Skeletal muscle cell (primary cell): ENCODE data around the gene ZC3H6.
"Not testable (repeated sequence)": the region's sequence is repeated elsewhere in the genome, so short reads cannot be mapped to it uniquely, and the experiment has no call there.

Source experiments
- DNase-seq: peaks from one replicate; pipeline ENCODE4 v3.0.0-alpha.2; 2010; ENCODE audit warnings: low read depth
- H3K4me3 ChIP-seq: 2 replicates; pipeline ENCODE4 v1.5.1; 2011; ENCODE audit warnings: low read depth, mild to moderate bottlenecking, control low read depth, low read length, moderate library complexity

ZC3H6 gene

GRCh38 chr2:112273349-112273748 is 2.0 kb upstream of the ZC3H6 start:
- DNase-seq, result no peak
- no peak overlapping the region for H3K4me3 ChIP-seq

- peak; percentile 63 for DNase-seq
- peak overlapping the region; percentile 91 for H3K4me3 ChIP-seq
Measured at GRCh38 chr2:112275887-112276773, 733 bp downstream of the ZC3H6 start.

GRCh38 chr2:112276954-112277353 is 1.6 kb downstream of the ZC3H6 start:
- no peak for DNase-seq
- no peak overlapping the region for H3K4me3 ChIP-seq

- H3K4me3 ChIP-seq, result no peak overlapping the region
- DNase-seq, result no peak
Measured at GRCh38 chr2:112277596-112278220, 2.3 kb downstream of the ZC3H6 start.

GRCh38 chr2:112282066-112282465 is 6.7 kb downstream of the ZC3H6 start:
- DNase-seq, result not testable (repeated sequence)

GRCh38 chr2:112283535-112283934 is 8.1 kb downstream of the ZC3H6 start:
- not testable (repeated sequence) for DNase-seq, H3K4me3 ChIP-seq

More at GRCh38 chr2:112282066-112282465, 6.7 kb downstream of the ZC3H6 start:
- not testable (repeated sequence) for H3K4me3 ChIP-seq

- no peak for DNase-seq
- no peak overlapping the region for H3K4me3 ChIP-seq
Measured at GRCh38 chr2:112290088-112290487, 14.7 kb downstream of the ZC3H6 start.

- no peak overlapping the region for H3K4me3 ChIP-seq
- DNase-seq, result no peak
Measured at GRCh38 chr2:112290648-112291047, 15.3 kb downstream of the ZC3H6 start.

- H3K4me3 ChIP-seq, result no peak overlapping the region
- no peak for DNase-seq
Measured at GRCh38 chr2:112293636-112294401, 18.4 kb downstream of the ZC3H6 start.

GRCh38 chr2:112295407-112296078 is 20.1 kb downstream of the ZC3H6 start:
- no peak overlapping the region for H3K4me3 ChIP-seq

GRCh38 chr2:112296407-112296806 is 21.0 kb downstream of the ZC3H6 start:
- H3K4me3 ChIP-seq, result no peak overlapping the region
- DNase-seq, result no peak

More at GRCh38 chr2:112295407-112296078, 20.1 kb downstream of the ZC3H6 start:
- no peak for DNase-seq

- no peak for DNase-seq
- H3K4me3 ChIP-seq, result no peak overlapping the region
Measured at GRCh38 chr2:112301171-112301584, 25.8 kb downstream of the ZC3H6 start.

GRCh38 chr2:112301973-112302372 is 26.6 kb downstream of the ZC3H6 start:
- DNase-seq, result no peak
- no peak overlapping the region for H3K4me3 ChIP-seq

- H3K4me3 ChIP-seq, result no peak overlapping the region
- no peak for DNase-seq
Measured at GRCh38 chr2:112304298-112304941, 29.0 kb downstream of the ZC3H6 start.

- H3K4me3 ChIP-seq, result no peak overlapping the region
- no peak for DNase-seq
Measured at GRCh38 chr2:112305132-112305531, 29.7 kb downstream of the ZC3H6 start.

- no peak overlapping the region for H3K4me3 ChIP-seq
- no peak for DNase-seq
Measured at GRCh38 chr2:112310906-112311305, 35.5 kb downstream of the ZC3H6 start.

GRCh38 chr2:112311932-112312331 is 36.5 kb downstream of the ZC3H6 start:
- no peak for DNase-seq
- no peak overlapping the region for H3K4me3 ChIP-seq

GRCh38 chr2:112312821-112313220 is 37.4 kb downstream of the ZC3H6 start:
- no peak overlapping the region for H3K4me3 ChIP-seq

GRCh38 chr2:112314856-112315255 is 39.5 kb downstream of the ZC3H6 start:
- DNase-seq, result no peak
- H3K4me3 ChIP-seq, result no peak overlapping the region

More at GRCh38 chr2:112312821-112313220, 37.4 kb downstream of the ZC3H6 start:
- no peak for DNase-seq
